ENCODE measurements around the gene TMEM35B.

Gene TMEM35B

DNA sequence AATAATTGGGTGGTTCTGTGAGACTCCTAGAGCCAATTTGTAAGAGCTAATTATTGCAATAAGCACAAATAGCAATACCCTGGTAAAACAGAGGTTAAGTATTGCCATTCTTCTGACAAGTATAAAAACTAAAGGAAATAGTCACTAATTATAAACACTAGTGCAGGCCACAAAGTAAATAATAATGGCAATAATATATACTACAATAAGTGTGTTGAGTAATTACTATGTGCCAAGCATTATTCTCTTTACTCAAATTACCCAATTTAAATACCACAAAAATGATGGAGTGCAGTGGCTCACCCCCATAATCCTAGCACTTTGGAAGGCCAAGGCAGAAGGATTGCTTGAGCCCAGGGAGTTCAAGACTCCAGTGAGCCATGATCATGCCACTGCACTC, 31.3 kb upstream of the TMEM35B start:
- in situ Hi-C loops (cut with HindIII; ENCODE audit: low sequenced_read_pairs) = no loop called here
- DNase-seq (ENCODE audit: low read depth) = no peak
- TF ChIP-seq, protein P1, sequence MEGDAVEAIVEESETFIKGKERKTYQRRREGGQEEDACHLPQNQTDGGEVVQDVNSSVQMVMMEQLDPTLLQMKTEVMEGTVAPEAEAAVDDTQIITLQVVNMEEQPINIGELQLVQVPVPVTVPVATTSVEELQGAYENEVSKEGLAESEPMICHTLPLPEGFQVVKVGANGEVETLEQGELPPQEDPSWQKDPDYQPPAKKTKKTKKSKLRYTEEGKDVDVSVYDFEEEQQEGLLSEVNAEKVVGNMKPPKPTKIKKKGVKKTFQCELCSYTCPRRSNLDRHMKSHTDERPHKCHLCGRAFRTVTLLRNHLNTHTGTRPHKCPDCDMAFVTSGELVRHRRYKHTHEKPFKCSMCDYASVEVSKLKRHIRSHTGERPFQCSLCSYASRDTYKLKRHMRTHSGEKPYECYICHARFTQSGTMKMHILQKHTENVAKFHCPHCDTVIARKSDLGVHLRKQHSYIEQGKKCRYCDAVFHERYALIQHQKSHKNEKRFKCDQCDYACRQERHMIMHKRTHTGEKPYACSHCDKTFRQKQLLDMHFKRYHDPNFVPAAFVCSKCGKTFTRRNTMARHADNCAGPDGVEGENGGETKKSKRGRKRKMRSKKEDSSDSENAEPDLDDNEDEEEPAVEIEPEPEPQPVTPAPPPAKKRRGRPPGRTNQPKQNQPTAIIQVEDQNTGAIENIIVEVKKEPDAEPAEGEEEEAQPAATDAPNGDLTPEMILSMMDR (IDR thresholded peaks at IDR 0.05; ENCODE audit: low read depth, low read length, missing control alignments) = no peak
- H3K4me3 ChIP-seq (ENCODE audit: low read depth, low read length) = no peak overlapping the region

GRCh38 chr1:35014486-35014885, 29.3 kb upstream of the TMEM35B start:
- no peak overlapping the region for H3K4me3 ChIP-seq (ENCODE audit: low read depth, low read length)
- DNase-seq (ENCODE audit: low read depth) = no peak
- in situ Hi-C loops (cut with HindIII; ENCODE audit: low sequenced_read_pairs) = no loop called here
- TF ChIP-seq, protein P1 (IDR thresholded peaks at IDR 0.05; ENCODE audit: low read depth, low read length, missing control alignments) = no peak

DNA sequence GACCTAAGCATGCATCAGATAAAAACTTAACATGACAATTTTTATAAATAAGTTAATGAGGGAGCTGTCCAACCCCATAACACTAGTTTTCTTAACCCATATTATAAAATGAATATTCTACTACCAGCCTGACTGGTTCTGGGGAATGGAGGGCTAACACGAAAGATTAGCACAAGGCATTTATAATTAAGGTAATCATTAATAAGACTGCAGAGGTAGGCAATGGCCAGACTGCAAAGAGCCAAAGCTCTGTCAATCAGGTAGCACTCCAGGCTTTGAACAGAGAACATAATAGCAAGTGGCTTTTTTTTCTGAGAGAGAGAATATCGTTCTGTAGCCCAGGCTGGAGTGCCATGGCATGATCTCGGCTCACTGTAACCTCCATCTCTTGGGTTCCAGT, 20.6 kb upstream of the TMEM35B start:
- TF ChIP-seq, protein P1 (IDR thresholded peaks at IDR 0.05; ENCODE audit: low read depth, low read length, missing control alignments) = no peak
- H3K4me3 ChIP-seq (ENCODE audit: low read depth, low read length) = no peak overlapping the region
- no peak for DNase-seq (ENCODE audit: low read depth)
- in situ Hi-C loops (cut with HindIII; ENCODE audit: low sequenced_read_pairs) = no loop called here

- no peak overlapping the region for H3K4me3 ChIP-seq (ENCODE audit: low read depth, low read length)
- TF ChIP-seq, protein P1 (IDR thresholded peaks at IDR 0.05; ENCODE audit: low read depth, low read length, missing control alignments) = no peak
- peak; percentile 22 for DNase-seq (ENCODE audit: low read depth)
- in situ Hi-C loops (cut with HindIII; ENCODE audit: low sequenced_read_pairs) = no loop called here
These were observed 16.6 kb upstream of the TMEM35B start for GRCh38 chr1:35001743-35002142.

GRCh38 chr1:34994878-34995277, 9.7 kb upstream of the TMEM35B start:
- TF ChIP-seq, protein P1 (IDR thresholded peaks at IDR 0.05; ENCODE audit: low read depth, low read length, missing control alignments) = no peak
- no peak for DNase-seq (ENCODE audit: low read depth)
- in situ Hi-C loops (cut with HindIII; ENCODE audit: low sequenced_read_pairs) = no loop called here
- no peak overlapping the region for H3K4me3 ChIP-seq (ENCODE audit: low read depth, low read length)

DNA sequence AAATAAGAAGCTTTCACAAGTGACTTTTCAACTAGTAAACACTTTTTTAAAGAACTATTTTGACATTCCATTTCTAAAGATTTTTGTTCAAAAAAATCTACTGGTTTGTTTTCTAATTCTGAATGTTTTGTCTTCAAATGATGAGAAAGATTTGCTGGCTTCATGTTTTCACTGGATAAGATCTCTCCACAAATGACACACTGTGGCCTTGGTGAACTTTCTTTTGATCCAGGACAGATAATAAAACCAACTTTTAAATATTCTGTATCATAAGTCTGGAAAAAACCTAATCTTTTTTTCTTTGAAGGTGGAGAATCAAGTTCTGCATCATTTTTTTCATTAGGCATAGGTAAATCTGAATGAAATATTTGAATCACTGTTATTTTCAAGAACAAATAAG, 3.4 kb upstream of the TMEM35B start:
- TF ChIP-seq, protein P1 (IDR thresholded peaks at IDR 0.05; ENCODE audit: low read depth, low read length, missing control alignments) = no peak
- in situ Hi-C loops (cut with HindIII; ENCODE audit: low sequenced_read_pairs) = no loop called here
- no peak for DNase-seq (ENCODE audit: low read depth)
- H3K4me3 ChIP-seq (ENCODE audit: low read depth, low read length) = no peak overlapping the region

DNA sequence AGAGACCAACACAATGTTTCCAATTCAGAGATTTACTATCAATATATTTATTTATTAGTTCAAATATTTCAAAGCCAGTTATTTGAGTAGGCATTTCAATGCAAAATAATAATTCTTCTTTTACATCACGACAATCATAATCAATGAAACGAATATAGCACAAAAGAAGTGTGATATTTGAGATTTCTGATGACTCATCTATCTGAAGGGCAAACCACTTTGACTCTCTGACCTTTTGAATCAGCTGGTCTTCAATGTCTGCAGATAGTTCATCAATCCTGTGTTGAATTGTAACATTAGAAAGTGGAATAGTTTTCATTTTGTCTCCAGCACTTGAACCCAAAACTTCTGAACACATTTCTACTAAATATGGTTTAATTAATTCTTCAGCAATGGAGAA, 3.0 kb upstream of the TMEM35B start:
- in situ Hi-C loops (cut with HindIII; ENCODE audit: low sequenced_read_pairs) = no loop called here
- DNase-seq (ENCODE audit: low read depth) = no peak
- TF ChIP-seq, protein P1 (IDR thresholded peaks at IDR 0.05; ENCODE audit: low read depth, low read length, missing control alignments) = no peak
- no peak overlapping the region for H3K4me3 ChIP-seq (ENCODE audit: low read depth, low read length)

Data from astrocyte of the cerebellum (primary cell).